Endothelial cell of hepatic sinusoid (primary cell): Measurements from ENCODE around the gene SOX13.

Experiments
- in situ Hi-C: cut with HindIII; loops from 2 replicates; pipeline ENCODE4 v1.10.0; 2017; ENCODE audit warnings: low sequenced_read_pairs

Gene SOX13

GRCh38 chr1:204128964-204129896 is 56.3 kb downstream of the SOX13 start:
- in situ Hi-C loops = no loop called here

GRCh38 chr1:204130178-204130577 is 57.3 kb downstream of the SOX13 start:
- in situ Hi-C loops = no loop called here

GRCh38 chr1:204130981-204131892 is 58.3 kb downstream of the SOX13 start:
- in situ Hi-C loops = no loop called here

GRCh38 chr1:204131978-204132377 is 59.1 kb downstream of the SOX13 start:
- in situ Hi-C loops = no loop called here

GRCh38 chr1:204132718-204133117 is 59.8 kb downstream of the SOX13 start:
- in situ Hi-C loops = no loop called here

- in situ Hi-C loops = no loop called here
Measured at GRCh38 chr1:204134103-204134502, 61.2 kb downstream of the SOX13 start.

- in situ Hi-C loops = no loop called here
Measured at GRCh38 chr1:204136814-204137213, 63.9 kb downstream of the SOX13 start.

- in situ Hi-C loops = no loop called here
Measured at GRCh38 chr1:204139088-204139487, 66.2 kb downstream of the SOX13 start.

GRCh38 chr1:204139952-204140351 is 67.0 kb downstream of the SOX13 start:
- in situ Hi-C loops = no loop called here

GRCh38 chr1:204141131-204141530 is 68.2 kb downstream of the SOX13 start:
- in situ Hi-C loops = no loop called here

GRCh38 chr1:204142032-204142974 is 69.4 kb downstream of the SOX13 start:
- in situ Hi-C loops = no loop called here

- in situ Hi-C loops = no loop called here
Measured at GRCh38 chr1:204143276-204144041, 70.5 kb downstream of the SOX13 start.

- in situ Hi-C loops = no loop called here
Measured at GRCh38 chr1:204145033-204145504, 72.2 kb downstream of the SOX13 start.

- in situ Hi-C loops = no loop called here
Measured at GRCh38 chr1:204146309-204146708, 73.4 kb downstream of the SOX13 start.

GRCh38 chr1:204146965-204147364 is 74.0 kb downstream of the SOX13 start:
- in situ Hi-C loops = no loop called here

- in situ Hi-C loops = no loop called here
Measured at GRCh38 chr1:204147406-204148383, 74.8 kb downstream of the SOX13 start.

- in situ Hi-C loops = no loop called here
Measured at GRCh38 chr1:204149107-204149506, 76.2 kb downstream of the SOX13 start.
